ENCODE results near the gene CCDC144A.
"Not testable (repeated sequence)": the region's sequence is repeated elsewhere in the genome, so short reads cannot be mapped to it uniquely, and the experiment has no call there.

GRCh38 chr17:16794215-16794614 lies 104.2 kb downstream of the CCDC144A start:
- TF ChIP-seq CTCF, POLR2A (IDR thresholded peaks at IDR 0.05): not testable (repeated sequence)
